SIG-M5 treated with dmso at 0.1 percent for 504 hours (cell line): Measurements from ENCODE around the gene VHLL.

Source experiments
- DNase-seq: peaks from one replicate; lab custom pipeline; 2025; ENCODE audit not compliant: unreplicated experiment; lab: John Stamatoyannopoulos, UW

Gene VHLL

DNA sequence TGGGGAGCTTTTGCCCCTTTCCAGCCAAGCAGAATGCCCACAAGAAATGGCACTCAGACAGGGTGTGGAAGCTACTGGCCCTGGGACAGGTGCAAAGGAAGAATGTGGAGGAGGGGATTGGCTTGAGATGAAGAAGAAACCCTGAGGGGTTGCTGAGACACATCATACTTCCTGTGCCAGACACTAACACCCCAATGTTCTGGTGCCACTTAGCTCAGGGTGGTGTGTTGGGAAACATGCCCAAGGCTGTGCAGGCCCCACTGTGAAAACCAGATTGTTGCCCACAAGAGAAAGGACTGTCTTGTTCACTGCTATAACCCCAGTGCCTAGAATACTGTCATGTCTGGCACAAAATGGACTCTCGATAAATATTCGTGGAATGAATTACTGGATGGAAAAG, 41.4 kb downstream of the VHLL start:
- no peak for DNase-seq

DNA sequence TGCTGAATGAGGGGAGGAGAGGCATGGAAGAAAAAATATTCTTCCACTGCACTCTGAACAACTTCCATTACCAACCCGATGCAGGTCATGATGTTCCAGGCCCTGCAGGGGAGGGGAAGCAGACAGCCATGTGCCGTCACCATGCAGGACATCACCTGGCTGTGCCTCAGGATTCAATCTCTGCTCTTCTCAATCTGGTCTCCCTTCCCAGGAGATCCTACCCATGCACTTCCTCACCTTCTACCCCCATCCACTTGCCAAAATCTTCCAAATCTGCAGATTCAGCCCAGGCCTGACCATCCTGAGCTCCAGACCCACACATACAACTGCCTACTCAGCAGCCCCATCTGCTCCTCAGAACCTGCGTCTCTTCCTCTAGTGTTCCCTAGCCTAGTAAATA, 45.5 kb downstream of the VHLL start:
- DNase-seq = no peak

DNA sequence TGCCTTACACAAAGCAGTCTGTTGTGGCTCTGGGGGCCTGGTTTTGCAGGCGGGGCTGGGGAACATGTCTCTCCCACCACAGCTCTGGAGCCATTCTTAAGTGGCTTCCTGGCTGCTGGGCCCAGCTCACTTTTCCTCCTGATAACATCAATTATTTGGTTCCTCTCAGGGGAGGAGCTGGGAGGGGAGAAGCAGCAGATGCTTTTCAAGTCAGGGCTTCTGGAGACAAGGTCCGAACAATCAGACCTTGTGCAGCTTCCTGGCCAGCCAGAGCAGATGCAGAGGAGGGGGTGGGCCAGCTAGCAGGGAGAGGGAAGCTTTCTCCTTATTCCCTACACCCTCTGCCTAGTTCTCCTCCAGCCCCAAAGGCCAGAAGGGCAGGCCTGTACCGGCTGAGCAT, 47.6 kb downstream of the VHLL start:
- DNase-seq = no peak

DNA sequence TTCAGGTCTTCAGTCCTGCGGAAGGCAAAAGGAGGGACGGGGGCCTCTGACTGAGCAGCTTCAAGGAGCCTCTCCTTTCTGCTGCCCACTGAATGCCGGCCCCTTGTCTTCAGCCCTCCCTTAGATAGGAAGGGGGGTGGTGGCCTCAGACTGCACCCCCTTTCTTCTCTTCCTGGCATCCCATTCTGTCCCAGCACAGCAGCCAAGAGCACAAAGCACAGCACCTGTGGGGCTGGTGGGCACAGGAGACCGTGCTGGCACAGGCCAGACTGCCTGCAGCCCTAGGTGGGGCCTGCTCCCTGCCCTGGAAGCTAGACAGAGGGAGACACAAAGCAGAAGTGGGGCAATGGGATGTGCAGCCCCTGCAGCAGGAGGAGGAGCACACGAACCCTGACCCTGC, 49.5 kb downstream of the VHLL start:
- no peak for DNase-seq
